Neural cell (in vitro differentiated cells): ENCODE measurements around the gene INTS4.

Source experiments
- EP300 ChIP-seq: fragments of 450-650 bp; conservative IDR thresholded peaks from 2 replicates; pipeline ENCODE4 v1.6.1; 2014; ENCODE audit warnings: antibody characterized with exemption, mild to moderate bottlenecking, moderate library complexity; ENCODE audit not compliant: poor library complexity, severe bottlenecking
- EZH2 ChIP-seq: fragments of 200-600, 300-800 bp; shearing (Covaris generic), sonication (generic); IDR thresholded peaks from 2 replicates; pipeline ENCODE4 v1.6.1; 2014; ENCODE audit warnings: antibody characterized with exemption, low read length, borderline replicate concordance, mild to moderate bottlenecking; ENCODE audit not compliant: insufficient read depth, poor library complexity, severe bottlenecking
- TAF1 ChIP-seq: IDR thresholded peaks from 2 replicates; pipeline ENCODE4 v1.6.1; 2012; ENCODE audit warnings: low read depth

DNA sequence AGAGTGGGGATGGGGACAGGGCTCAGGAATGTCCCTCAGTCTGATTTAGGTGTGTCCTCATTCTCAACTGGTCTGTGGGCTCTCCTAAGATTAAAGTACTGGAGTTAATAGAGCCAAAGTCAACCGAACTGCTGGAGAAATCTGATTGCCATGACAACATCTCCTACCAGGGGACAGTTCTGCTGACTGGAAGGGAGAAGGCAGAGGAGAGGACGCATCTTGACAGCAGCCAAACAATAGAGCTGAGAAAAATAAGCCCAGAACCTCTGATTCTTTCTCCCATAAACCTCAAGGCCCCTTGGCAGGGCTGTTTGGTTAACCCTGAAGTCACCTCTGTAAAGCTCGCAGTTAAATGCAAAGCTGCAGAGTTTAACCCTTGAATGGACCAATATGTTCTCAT is 25.8 kb upstream of the INTS4 start:
- TF ChIP-seq EP300 = peak; percentile 62
- TF ChIP-seq EZH2 = no peak
- no peak for TF ChIP-seq TAF1
